ENCODE data around the gene TBL1X. TPM values are rescaled to one million over a fixed set of nuclear protein-coding genes. Genes with fewer than 3 reads are reported as not detected.
A peak's percentile ranks its signal among the peaks of the same experiment; 100 is the strongest.

Gene TBL1X
- total and polyA plus RNA-seq, 7 experiments from 2014 or later, result 11.8 to 58.8 (median 28.9) TPM

- H3K36me3 ChIP-seq (ENCODE audit: control insufficient read depth in 2 of 3, insufficient read depth in 3 of 3, low read length in 3 of 3), result no peaks in the 10 kb centered on the region
- ChIA-PET CTCF (no interaction called here), POLR2A (no interaction called here)
- peak overlapping the region in 2 of 9 donors; percentile 23 to 67 for H3K27ac Mint-ChIP-seq
- peak overlapping the region in 2 of 10 donors; percentile 13 to 32 for H3K4me3 Mint-ChIP-seq
- no peak overlapping the region for H3K27ac ChIP-seq (ENCODE audit: low read depth, low read length)
- peaks cover 0 to 5% of the 10 kb centered on the region in 2 donors for H3K4me1 ChIP-seq (ENCODE audit: control insufficient read depth in 2 of 2, insufficient read depth in 2 of 2, low read length in 2 of 2)
- intact Hi-C loops (cut with micrococcal nuclease), result no loop called here
- H3K9me3 ChIP-seq (ENCODE audit: control insufficient read depth in 2 of 3, low read length in 3 of 3), result no peaks in the 10 kb centered on the region
- peaks cover 0 to 2% (median 0%) of the 10 kb centered on the region in 11 donors for H3K9me3 Mint-ChIP-seq
- H3K36me3 Mint-ChIP-seq, result peaks cover 0 to 17% (median 2%) of the 10 kb centered on the region in 5 donors
- ATAC-seq (no peak), DNase-seq (no peak)
- H3K27me3 Mint-ChIP-seq, result no peaks in the 10 kb centered on the region
- H3K27me3 ChIP-seq (ENCODE audit: control insufficient read depth in 2 of 2, insufficient read depth in 2 of 2, low read length in 2 of 2), result no peaks in the 10 kb centered on the region
- no peak overlapping the region for H3K4me3 ChIP-seq (ENCODE audit: low read length)
- peaks cover 4 to 63% (median 46%) of the 10 kb centered on the region in 7 donors for H3K4me1 Mint-ChIP-seq
Observed at GRCh38 chrX:9557521-9557920, 92.7 kb downstream of the TBL1X start.

- DNase-seq (no peak), ATAC-seq (no peak)
- Histone ChIP-seq H3K4me3 (ENCODE audit: low read length) (no peak overlapping the region), H3K27me3 (ENCODE audit: control insufficient read depth in 2 of 2, insufficient read depth in 2 of 2, low read length in 2 of 2) (no peaks in the 10 kb centered on the region), H3K27ac (ENCODE audit: low read depth, low read length) (no peak overlapping the region), H3K4me1 (ENCODE audit: control insufficient read depth in 2 of 2, insufficient read depth in 2 of 2, low read length in 2 of 2) (peaks cover 0 to 5% of the 10 kb centered on the region in 2 donors), H3K36me3 (ENCODE audit: control insufficient read depth in 2 of 3, insufficient read depth in 3 of 3, low read length in 3 of 3) (no peaks in the 10 kb centered on the region), H3K9me3 (ENCODE audit: control insufficient read depth in 2 of 3, low read length in 3 of 3) (no peaks in the 10 kb centered on the region)
- intact Hi-C loops (cut with micrococcal nuclease), result no loop called here
- Mint-ChIP-seq H3K27ac (peak overlapping the region in 1 of 9 donors; percentile 54), H3K4me1 (peaks cover 4 to 69% (median 46%) of the 10 kb centered on the region in 7 donors), H3K36me3 (peaks cover 0 to 17% (median 5%) of the 10 kb centered on the region in 5 donors), H3K4me3 (peak overlapping the region in 1 of 10 donors; percentile 70), H3K27me3 (no peaks in the 10 kb centered on the region), H3K9me3 (peaks cover 0 to 2% (median 0%) of the 10 kb centered on the region in 11 donors)
- ChIA-PET POLR2A (no interaction called here), CTCF (no interaction called here)
Observed at GRCh38 chrX:9558615-9559014, 93.8 kb downstream of the TBL1X start.

DNA sequence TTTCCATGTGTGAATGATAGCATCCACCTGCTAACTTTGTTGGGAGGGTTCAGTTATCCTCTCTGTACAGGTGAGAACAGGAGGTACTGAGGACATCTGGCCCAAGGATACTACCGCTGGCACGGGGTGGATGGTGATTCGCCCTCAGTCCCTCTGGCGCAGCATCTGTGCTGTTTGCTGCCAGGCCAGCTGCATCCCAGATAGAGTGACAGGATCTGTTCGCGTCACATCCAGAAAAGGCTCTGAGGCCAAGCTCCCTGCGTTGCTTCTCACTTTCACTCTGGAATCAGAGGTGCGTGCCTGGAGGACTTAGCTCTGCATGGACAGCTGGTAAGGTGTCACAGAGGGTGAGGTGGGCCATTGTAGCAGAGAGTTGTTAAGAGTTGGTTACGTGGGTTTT, 95.4 kb downstream of the TBL1X start:
- Mint-ChIP-seq H3K9me3 (peaks cover 0 to 4% (median 0%) of the 10 kb centered on the region in 11 donors), H3K36me3 (peaks cover 0 to 17% (median 7%) of the 10 kb centered on the region in 5 donors), H3K4me3 (no peak overlapping the region), H3K4me1 (peaks cover 4 to 67% (median 51%) of the 10 kb centered on the region in 7 donors), H3K27me3 (no peaks in the 10 kb centered on the region), H3K27ac (no peak overlapping the region)
- ATAC-seq (no peak), DNase-seq (no peak)
- ChIA-PET POLR2A (no interaction called here), CTCF (interaction anchor here (0.6 kb wide), 1 partner anchor 38 kb away, joined by 3 read pairs; no protein-coding TSS in a partner anchor)
- H3K9me3 ChIP-seq (ENCODE audit: control insufficient read depth in 2 of 3, low read length in 3 of 3), result no peaks in the 10 kb centered on the region
- intact Hi-C loops (cut with micrococcal nuclease), result no loop called here
- no peak overlapping the region for H3K27ac ChIP-seq (ENCODE audit: low read depth, low read length)
- H3K27me3 ChIP-seq (ENCODE audit: control insufficient read depth in 2 of 2, insufficient read depth in 2 of 2, low read length in 2 of 2), result no peaks in the 10 kb centered on the region
- no peaks in the 10 kb centered on the region for H3K36me3 ChIP-seq (ENCODE audit: control insufficient read depth in 2 of 3, insufficient read depth in 3 of 3, low read length in 3 of 3)
- peaks cover 0 to 5% of the 10 kb centered on the region in 2 donors for H3K4me1 ChIP-seq (ENCODE audit: control insufficient read depth in 2 of 2, insufficient read depth in 2 of 2, low read length in 2 of 2)
- H3K4me3 ChIP-seq (ENCODE audit: low read length), result no peak overlapping the region

- H3K9me3 Mint-ChIP-seq, result peaks cover 0 to 4% (median 0%) of the 10 kb centered on the region in 11 donors
- ATAC-seq (no peak), DNase-seq (no peak)
- peak overlapping the region in 1 of 9 donors; percentile 36 for H3K27ac Mint-ChIP-seq
- Histone ChIP-seq H3K9me3 (ENCODE audit: control insufficient read depth in 2 of 3, low read length in 3 of 3) (no peaks in the 10 kb centered on the region), H3K27me3 (ENCODE audit: control insufficient read depth in 2 of 2, insufficient read depth in 2 of 2, low read length in 2 of 2) (no peaks in the 10 kb centered on the region), H3K27ac (ENCODE audit: low read depth, low read length) (no peak overlapping the region), H3K4me1 (ENCODE audit: control insufficient read depth in 2 of 2, insufficient read depth in 2 of 2, low read length in 2 of 2) (peaks cover 7 to 14% of the 10 kb centered on the region in 2 donors), H3K4me3 (ENCODE audit: low read length) (no peak overlapping the region), H3K36me3 (ENCODE audit: control insufficient read depth in 2 of 3, insufficient read depth in 3 of 3, low read length in 3 of 3) (no peaks in the 10 kb centered on the region)
- ChIA-PET CTCF (no interaction called here), POLR2A (no interaction called here)
- no peak overlapping the region for H3K4me3 Mint-ChIP-seq
- intact Hi-C loops (cut with micrococcal nuclease), result no loop called here
- H3K4me1 Mint-ChIP-seq, result peaks cover 6 to 71% (median 52%) of the 10 kb centered on the region in 7 donors
- H3K36me3 Mint-ChIP-seq, result peaks cover 0 to 13% (median 7%) of the 10 kb centered on the region in 5 donors
- H3K27me3 Mint-ChIP-seq, result no peaks in the 10 kb centered on the region
Observed at GRCh38 chrX:9561199-9561598, 96.3 kb downstream of the TBL1X start.

DNA sequence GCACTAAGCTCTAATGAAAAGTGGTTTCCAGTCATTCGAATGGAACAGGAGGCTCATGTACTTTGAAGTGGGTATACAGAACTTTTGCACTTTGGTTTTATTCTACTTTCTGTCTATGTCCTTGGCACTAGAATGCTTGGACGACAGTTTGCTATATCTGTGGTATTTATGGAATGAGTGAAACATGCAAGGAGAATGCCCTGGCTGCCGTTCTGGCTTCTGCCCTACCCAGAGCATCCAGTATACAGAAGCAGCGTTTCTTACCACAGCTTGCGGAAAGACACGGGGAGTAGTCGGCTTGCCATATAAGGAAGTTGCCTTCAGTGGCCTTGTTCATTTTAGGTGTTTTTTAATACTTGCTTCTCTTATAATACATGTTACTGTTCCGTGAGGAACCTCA, 98.0 kb downstream of the TBL1X start:
- Histone ChIP-seq H3K27me3 (ENCODE audit: control insufficient read depth in 2 of 2, insufficient read depth in 2 of 2, low read length in 2 of 2) (no peaks in the 10 kb centered on the region), H3K4me3 (ENCODE audit: low read length) (no peak overlapping the region), H3K9me3 (ENCODE audit: control insufficient read depth in 2 of 3, low read length in 3 of 3) (no peaks in the 10 kb centered on the region), H3K27ac (ENCODE audit: low read depth, low read length) (no peak overlapping the region), H3K4me1 (ENCODE audit: control insufficient read depth in 2 of 2, insufficient read depth in 2 of 2, low read length in 2 of 2) (peaks cover 14 to 29% of the 10 kb centered on the region in 2 donors), H3K36me3 (ENCODE audit: control insufficient read depth in 2 of 3, insufficient read depth in 3 of 3, low read length in 3 of 3) (no peaks in the 10 kb centered on the region)
- H3K4me3 Mint-ChIP-seq, result no peak overlapping the region
- no peaks in the 10 kb centered on the region for H3K27me3 Mint-ChIP-seq
- DNase-seq (no peak), ATAC-seq (no peak)
- no peak overlapping the region for H3K27ac Mint-ChIP-seq
- peaks cover 0 to 13% (median 7%) of the 10 kb centered on the region in 5 donors for H3K36me3 Mint-ChIP-seq
- peaks cover 6 to 70% (median 40%) of the 10 kb centered on the region in 7 donors for H3K4me1 Mint-ChIP-seq
- peaks cover 0 to 4% (median 0%) of the 10 kb centered on the region in 11 donors for H3K9me3 Mint-ChIP-seq
- intact Hi-C loops (cut with micrococcal nuclease), result no loop called here
- POLR2A ChIA-PET, result interaction anchor here (0.7 kb wide), 1 partner anchor 22 kb away, joined by 3 read pairs; no protein-coding TSS in a partner anchor
- CTCF ChIA-PET, result interaction anchor here (0.8 kb wide), 1 partner anchor 77 kb away, joined by 3 read pairs; no protein-coding TSS in a partner anchor

DNA sequence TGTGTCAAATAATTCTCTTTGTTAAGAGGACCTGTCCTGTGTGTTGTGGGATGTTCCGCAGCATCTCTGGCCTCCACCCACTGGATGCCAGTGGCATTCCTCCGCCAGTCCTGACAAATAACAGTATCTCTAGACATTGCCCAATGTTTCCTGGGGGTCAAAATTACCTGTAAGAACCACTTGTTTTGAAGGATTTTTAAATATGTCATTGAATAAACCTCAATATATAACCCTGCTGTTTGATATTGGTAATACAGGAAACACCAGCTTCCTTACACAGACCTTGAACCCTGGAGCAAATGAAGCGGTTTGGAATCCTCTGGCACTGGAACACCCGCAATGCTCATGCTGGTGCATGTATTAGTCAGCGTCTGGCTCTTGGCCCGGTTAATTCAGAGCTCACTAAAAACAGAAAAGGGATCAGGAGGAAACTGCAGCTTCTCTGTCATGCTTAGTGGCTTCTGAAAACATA, 101.3 kb downstream of the TBL1X start:
- Histone ChIP-seq H3K9me3 (ENCODE audit: control insufficient read depth in 2 of 3, low read length in 3 of 3) (no peaks in the 10 kb centered on the region), H3K27me3 (ENCODE audit: control insufficient read depth in 2 of 2, insufficient read depth in 2 of 2, low read length in 2 of 2) (no peaks in the 10 kb centered on the region), H3K36me3 (ENCODE audit: control insufficient read depth in 2 of 3, insufficient read depth in 3 of 3, low read length in 3 of 3) (no peaks in the 10 kb centered on the region), H3K4me3 (ENCODE audit: low read length) (peak overlapping the region; percentile 6), H3K27ac (ENCODE audit: low read depth, low read length) (no peak overlapping the region), H3K4me1 (ENCODE audit: control insufficient read depth in 2 of 2, insufficient read depth in 2 of 2, low read length in 2 of 2) (peaks cover 19 to 41% of the 10 kb centered on the region in 2 donors)
- DNase-seq (peak in 2 of 9 donors; percentile 5), ATAC-seq (peak; percentile 26)
- ChIA-PET POLR2A (interaction anchor here (0.7 kb wide), 1 partner anchor 21 kb away, joined by 3 read pairs; no protein-coding TSS in a partner anchor), CTCF (no interaction called here)
- peaks cover 3 to 50% (median 27%) of the 10 kb centered on the region in 7 donors for H3K4me1 Mint-ChIP-seq
- intact Hi-C loops (cut with micrococcal nuclease), result loop anchor here in 1 of 2 donors (5.0 kb wide), 1 partner anchor 99 kb away; the partner anchor contains the start of gene TBL1X
- peaks cover 0 to 9% (median 5%) of the 10 kb centered on the region in 5 donors for H3K36me3 Mint-ChIP-seq
- H3K9me3 Mint-ChIP-seq, result peaks cover 0 to 4% (median 0%) of the 10 kb centered on the region in 11 donors
- no peaks in the 10 kb centered on the region for H3K27me3 Mint-ChIP-seq
- H3K27ac Mint-ChIP-seq, result peak overlapping the region in 8 of 9 donors; percentile 1 to 79 (median 61)
- peak overlapping the region in 8 of 10 donors; percentile 56 to 74 (median 60) for H3K4me3 Mint-ChIP-seq
